IPS-18a (cell line): ENCODE results near the gene FBXW4.
A peak's percentile ranks its signal among the peaks of the same experiment; 100 is the strongest.
"Not testable (repeated sequence)": the region's sequence is repeated elsewhere in the genome, so short reads cannot be mapped to it uniquely, and the experiment has no call there.

Experiments
- H3K27ac ChIP-seq: one replicate; pipeline ENCODE4 v1.5.1; 2013; ENCODE audit warnings: low read length
- H3K27me3 ChIP-seq: one replicate; pipeline ENCODE4 v1.6.1; 2013; ENCODE audit warnings: mild to moderate bottlenecking, low read length; ENCODE audit not compliant: control insufficient read depth, insufficient read depth
- H3K36me3 ChIP-seq: one replicate; pipeline ENCODE4 v1.6.1; 2013; ENCODE audit warnings: low read depth, low read length; ENCODE audit not compliant: control insufficient read depth
- H3K4me1 ChIP-seq: one replicate; pipeline ENCODE4 v1.6.1; 2013; ENCODE audit warnings: low read depth, low read length; ENCODE audit not compliant: control insufficient read depth
- H3K4me3 ChIP-seq: one replicate; pipeline ENCODE4 v1.5.1; 2013; ENCODE audit warnings: low read length
- H3K9ac ChIP-seq: one replicate; pipeline ENCODE4 v1.6.1; 2013; ENCODE audit warnings: mild to moderate bottlenecking, low read length, moderate library complexity
- H3K9me3 ChIP-seq: one replicate; pipeline ENCODE4 v1.6.1; 2013; ENCODE audit warnings: low read depth, low read length; ENCODE audit not compliant: control insufficient read depth

FBXW4 gene

DNA sequence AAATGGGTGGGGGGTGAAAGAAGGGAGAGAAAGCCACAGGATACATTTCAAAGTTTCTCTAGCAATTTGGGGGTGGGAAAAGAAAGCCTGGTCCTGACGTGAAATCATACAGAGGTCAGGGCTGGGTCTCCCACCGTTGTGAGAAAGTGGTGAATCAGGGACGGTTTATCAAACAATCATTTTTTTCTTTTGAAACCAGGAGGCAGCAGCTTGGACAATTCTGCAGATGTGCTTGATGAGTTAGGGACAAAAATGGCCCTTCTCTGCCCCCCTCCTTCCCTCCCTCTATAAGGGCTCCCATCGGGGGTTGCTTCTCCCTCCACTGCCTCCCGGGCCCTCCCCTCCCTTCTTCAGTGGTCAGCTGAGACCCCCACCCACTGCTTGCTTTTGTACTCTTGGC, 43.6 kb downstream of the FBXW4 start:
- Histone ChIP-seq H3K4me3 (no peak overlapping the region), H3K36me3 (no peaks in the 10 kb centered on the region), H3K9ac (no peak overlapping the region), H3K9me3 (no peaks in the 10 kb centered on the region), H3K4me1 (peaks cover 18% of the 10 kb centered on the region), H3K27ac (no peak overlapping the region), H3K27me3 (no peaks in the 10 kb centered on the region)

GRCh38 chr10:101650863-101651262, 44.1 kb downstream of the FBXW4 start:
- H3K9ac ChIP-seq: no peak overlapping the region
- no peaks in the 10 kb centered on the region for H3K27me3 ChIP-seq
- peaks cover 18% of the 10 kb centered on the region for H3K4me1 ChIP-seq
- H3K9me3 ChIP-seq: no peaks in the 10 kb centered on the region
- no peaks in the 10 kb centered on the region for H3K36me3 ChIP-seq
- H3K4me3 ChIP-seq: no peak overlapping the region
- H3K27ac ChIP-seq: no peak overlapping the region

DNA sequence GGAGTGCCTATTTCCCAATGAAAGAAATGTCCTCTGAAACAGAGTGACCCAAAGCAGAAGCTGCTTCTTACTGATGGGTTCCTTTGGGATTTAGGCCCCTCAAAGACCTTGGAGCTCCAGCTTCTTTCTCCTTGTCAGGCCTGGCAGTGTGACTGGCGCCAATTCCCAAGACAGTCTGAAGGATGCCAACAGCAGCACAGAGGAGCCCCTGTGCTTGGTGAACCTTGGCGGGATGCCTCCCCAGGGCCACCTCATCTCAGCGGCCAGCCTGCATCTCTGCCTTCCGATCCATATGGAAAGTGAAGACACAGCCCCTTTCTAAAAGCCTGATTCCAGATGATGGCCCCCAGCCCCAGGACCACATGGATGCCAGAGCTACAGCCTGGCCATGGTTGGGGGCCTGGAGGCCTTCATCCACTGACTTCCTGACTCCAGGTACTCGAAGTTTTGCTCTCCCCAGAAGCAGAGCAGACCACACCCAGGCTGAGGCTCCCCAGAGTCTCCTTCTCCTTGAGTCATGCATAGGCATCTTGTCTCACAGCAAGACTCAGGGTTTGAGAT, 45.4 kb downstream of the FBXW4 start:
- no peak overlapping the region for H3K27ac ChIP-seq
- H3K4me3 ChIP-seq: no peak overlapping the region
- H3K36me3 ChIP-seq: no peaks in the 10 kb centered on the region
- no peaks in the 10 kb centered on the region for H3K9me3 ChIP-seq
- no peaks in the 10 kb centered on the region for H3K27me3 ChIP-seq
- H3K9ac ChIP-seq: no peak overlapping the region
- H3K4me1 ChIP-seq: peaks cover 28% of the 10 kb centered on the region

DNA sequence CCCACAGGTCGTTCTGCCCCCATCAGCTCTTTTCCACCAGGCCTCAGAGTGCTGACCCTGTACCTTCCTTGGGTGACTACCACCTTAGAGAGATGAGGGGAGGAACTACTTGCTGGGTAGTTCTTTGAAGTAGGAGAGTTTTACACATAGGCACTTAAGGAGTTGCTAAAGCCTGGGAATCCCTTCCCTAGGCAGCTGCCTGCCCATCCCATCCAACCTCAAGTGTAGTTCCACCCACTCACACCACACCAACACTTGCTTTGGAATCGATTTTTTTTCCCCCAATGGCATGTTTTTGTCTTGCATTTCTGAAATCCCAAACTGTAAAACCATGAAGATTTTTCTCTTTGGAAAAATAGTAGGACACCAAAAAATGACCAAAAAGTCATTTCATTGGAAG, 47.7 kb downstream of the FBXW4 start:
- Histone ChIP-seq H3K9ac (no peak overlapping the region), H3K4me1 (peaks cover 48% of the 10 kb centered on the region), H3K27ac (no peak overlapping the region), H3K9me3 (no peaks in the 10 kb centered on the region), H3K4me3 (no peak overlapping the region), H3K36me3 (no peaks in the 10 kb centered on the region), H3K27me3 (no peaks in the 10 kb centered on the region)

GRCh38 chr10:101646364-101646763, 48.6 kb downstream of the FBXW4 start:
- H3K27ac ChIP-seq: no peak overlapping the region
- H3K9ac ChIP-seq: no peak overlapping the region
- H3K27me3 ChIP-seq: no peaks in the 10 kb centered on the region
- peaks cover 41% of the 10 kb centered on the region for H3K4me1 ChIP-seq
- H3K36me3 ChIP-seq: no peaks in the 10 kb centered on the region
- no peaks in the 10 kb centered on the region for H3K9me3 ChIP-seq
- H3K4me3 ChIP-seq: no peak overlapping the region

- H3K4me3 ChIP-seq: no peak overlapping the region
- no peaks in the 10 kb centered on the region for H3K27me3 ChIP-seq
- H3K9me3 ChIP-seq: no peaks in the 10 kb centered on the region
- no peaks in the 10 kb centered on the region for H3K36me3 ChIP-seq
- no peak overlapping the region for H3K9ac ChIP-seq
- H3K4me1 ChIP-seq: peaks cover 35% of the 10 kb centered on the region
- H3K27ac ChIP-seq: no peak overlapping the region
Measured at GRCh38 chr10:101645659-101646058, 49.3 kb downstream of the FBXW4 start.

DNA sequence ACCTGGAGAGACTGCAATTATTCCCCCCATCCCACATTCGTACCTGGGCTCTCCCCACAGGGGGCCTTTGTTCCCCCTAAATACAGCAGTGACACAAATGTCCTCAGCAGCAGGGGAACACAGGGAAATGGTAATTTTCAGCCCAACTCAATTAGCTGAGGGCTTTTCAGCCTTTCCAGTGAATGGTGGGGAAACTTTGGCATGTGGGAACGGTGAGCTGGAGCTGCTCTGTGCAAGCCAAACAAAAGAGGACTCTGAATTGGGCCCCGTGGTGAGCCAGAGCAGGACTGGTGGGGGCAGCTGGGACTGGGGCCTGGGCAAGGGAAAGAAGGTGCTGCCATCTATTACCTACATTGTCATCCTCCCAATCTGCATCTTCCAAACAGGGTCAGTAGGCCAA, 51.0 kb downstream of the FBXW4 start:
- Histone ChIP-seq H3K27me3 (no peaks in the 10 kb centered on the region), H3K4me1 (peaks cover 34% of the 10 kb centered on the region), H3K4me3 (peak overlapping the region; percentile 17), H3K27ac (peak overlapping the region; percentile 32), H3K9ac (peak overlapping the region; percentile 11), H3K36me3 (peaks cover 4% of the 10 kb centered on the region), H3K9me3 (no peaks in the 10 kb centered on the region)

GRCh38 chr10:101643546-101643945, 51.4 kb downstream of the FBXW4 start:
- Histone ChIP-seq H3K9ac (no peak overlapping the region), H3K27ac (peak overlapping the region; percentile 18), H3K4me3 (peak overlapping the region; percentile 17)

GRCh38 chr10:101639141-101639900, 55.6 kb downstream of the FBXW4 start:
- Histone ChIP-seq H3K27me3 (no peaks in the 10 kb centered on the region), H3K4me1 (peaks cover 20% of the 10 kb centered on the region), H3K36me3 (peaks cover 9% of the 10 kb centered on the region), H3K9ac (no peak overlapping the region), H3K9me3 (no peaks in the 10 kb centered on the region), H3K4me3 (no peak overlapping the region), H3K27ac (no peak overlapping the region)

More at GRCh38 chr10:101643546-101643945, 51.4 kb downstream of the FBXW4 start:
- Histone ChIP-seq H3K27me3 (no peaks in the 10 kb centered on the region), H3K36me3 (peaks cover 4% of the 10 kb centered on the region), H3K9me3 (no peaks in the 10 kb centered on the region), H3K4me1 (peaks cover 34% of the 10 kb centered on the region)

- not testable (repeated sequence) for H3K36me3 ChIP-seq, H3K27me3 ChIP-seq, H3K9me3 ChIP-seq
Measured at GRCh38 chr10:101633510-101633909, 61.5 kb downstream of the FBXW4 start.

DNA sequence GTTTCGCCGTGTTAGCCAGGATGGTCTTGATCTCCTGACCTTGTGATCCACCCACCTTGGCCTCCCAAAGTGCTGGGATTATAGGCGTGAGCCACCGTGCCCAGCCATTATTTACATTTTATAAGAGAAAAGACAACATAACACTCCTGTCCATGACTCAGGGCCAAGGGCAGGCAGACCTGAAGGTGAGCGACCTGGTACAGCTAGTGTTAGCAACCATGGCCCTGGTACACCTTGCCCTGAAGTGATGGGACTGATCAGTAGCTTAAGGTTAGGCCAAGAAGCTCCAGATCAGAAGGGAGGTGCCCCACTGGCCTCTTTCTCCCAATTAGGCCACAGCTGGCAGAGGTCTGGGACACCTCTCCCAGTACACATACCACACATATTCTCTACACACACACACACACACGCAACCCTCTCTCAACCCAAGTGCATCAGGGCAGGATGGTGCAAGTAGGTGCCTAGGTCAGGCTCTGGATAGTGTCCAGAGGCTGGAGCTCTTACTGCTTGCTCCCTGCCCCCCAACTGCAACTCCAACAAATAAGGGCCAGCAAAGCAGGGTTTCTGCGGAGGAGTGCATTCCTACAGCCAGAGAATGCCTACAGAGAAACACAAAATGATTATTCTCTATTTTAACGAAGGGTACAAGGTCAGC, 63.0 kb downstream of the FBXW4 start:
- H3K36me3 ChIP-seq: no peaks in the 10 kb centered on the region
- no peaks in the 10 kb centered on the region for H3K9me3 ChIP-seq
- no peaks in the 10 kb centered on the region for H3K4me1 ChIP-seq
- no peak overlapping the region for H3K9ac ChIP-seq
- H3K27ac ChIP-seq: no peak overlapping the region
- no peak overlapping the region for H3K4me3 ChIP-seq
- H3K27me3 ChIP-seq: no peaks in the 10 kb centered on the region

More at GRCh38 chr10:101633510-101633909, 61.5 kb downstream of the FBXW4 start:
- H3K27ac ChIP-seq, H3K4me3 ChIP-seq, H3K4me1 ChIP-seq, H3K9ac ChIP-seq: not testable (repeated sequence)

DNA sequence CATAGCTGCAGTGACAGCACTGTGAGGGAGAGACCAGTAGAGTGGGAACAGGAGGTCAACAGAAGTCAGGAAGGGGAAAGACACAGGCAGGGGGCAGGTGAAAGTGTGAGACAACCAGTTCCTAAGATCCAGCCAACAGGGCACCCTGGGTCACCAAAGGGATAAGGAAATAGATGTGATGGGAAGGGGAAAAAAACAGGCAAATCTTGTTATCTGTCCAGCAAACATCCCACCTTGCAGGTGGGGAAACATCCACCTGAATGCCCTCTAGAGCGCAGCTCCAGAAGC, 64.4 kb downstream of the FBXW4 start:
- H3K9me3 ChIP-seq: no peaks in the 10 kb centered on the region
- no peak overlapping the region for H3K27ac ChIP-seq
- no peaks in the 10 kb centered on the region for H3K4me1 ChIP-seq
- no peaks in the 10 kb centered on the region for H3K36me3 ChIP-seq
- H3K9ac ChIP-seq: no peak overlapping the region
- H3K27me3 ChIP-seq: no peaks in the 10 kb centered on the region
- no peak overlapping the region for H3K4me3 ChIP-seq
